ENCODE results near the gene POLN. TPM values are rescaled to one million over a fixed set of nuclear protein-coding genes. Genes with fewer than 3 reads are reported as not detected.

Gene POLN
- total RNA-seq, 1 donor from 2014 or later: 2.0 TPM

Other genes with a start within 250 kb of the POLN start
- gene NELFA, start 233.1 kb downstream of the POLN start, total RNA-seq: 10.8 TPM
- 1.1 TPM for gene NAT8L, start 182.8 kb downstream of the POLN start, total RNA-seq
- 7.7 TPM for gene HAUS3, start within 50 bp of the POLN start, total RNA-seq
- gene MXD4, start 20.0 kb upstream of the POLN start, total RNA-seq: 36.0 TPM
- gene ZFYVE28, start 176.5 kb upstream of the POLN start, total RNA-seq: 6.5 TPM
- not detected for gene CFAP99, start 176.8 kb upstream of the POLN start, total RNA-seq
- 27.2 TPM for gene RNF4, start 227.0 kb upstream of the POLN start, total RNA-seq